GM19351 (cell line): ENCODE results near the gene NKD1.

ENCODE experiments used
- ATAC-seq: cut with Tn5 transposase; IDR thresholded peaks from one replicate; pipeline ENCODE4 v1.9.1; 2021; ENCODE audit warnings: mild to moderate bottlenecking, moderate library complexity; ENCODE audit not compliant: unreplicated experiment

The NKD1 gene

DNA sequence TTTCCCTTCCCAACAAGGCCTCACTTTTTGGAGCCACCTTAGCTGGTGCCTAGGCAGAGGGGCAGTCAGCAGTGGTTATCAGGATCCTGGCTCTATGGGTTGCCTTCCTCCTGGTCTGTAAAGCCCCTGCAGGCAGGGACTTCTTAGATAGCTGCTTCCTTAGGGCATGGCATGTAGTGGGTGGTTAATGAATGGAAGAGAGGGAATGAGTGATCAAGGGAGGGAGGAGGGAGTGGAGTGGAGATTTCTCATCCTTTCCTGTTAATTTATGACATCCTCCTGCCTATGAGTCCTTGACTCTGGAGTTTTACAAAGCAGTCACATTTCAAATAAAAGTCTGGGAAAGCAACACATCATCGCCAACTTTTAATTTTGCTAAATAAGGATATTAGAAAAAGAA is 92.2 kb downstream of the NKD1 start:
- ATAC-seq = no peak

DNA sequence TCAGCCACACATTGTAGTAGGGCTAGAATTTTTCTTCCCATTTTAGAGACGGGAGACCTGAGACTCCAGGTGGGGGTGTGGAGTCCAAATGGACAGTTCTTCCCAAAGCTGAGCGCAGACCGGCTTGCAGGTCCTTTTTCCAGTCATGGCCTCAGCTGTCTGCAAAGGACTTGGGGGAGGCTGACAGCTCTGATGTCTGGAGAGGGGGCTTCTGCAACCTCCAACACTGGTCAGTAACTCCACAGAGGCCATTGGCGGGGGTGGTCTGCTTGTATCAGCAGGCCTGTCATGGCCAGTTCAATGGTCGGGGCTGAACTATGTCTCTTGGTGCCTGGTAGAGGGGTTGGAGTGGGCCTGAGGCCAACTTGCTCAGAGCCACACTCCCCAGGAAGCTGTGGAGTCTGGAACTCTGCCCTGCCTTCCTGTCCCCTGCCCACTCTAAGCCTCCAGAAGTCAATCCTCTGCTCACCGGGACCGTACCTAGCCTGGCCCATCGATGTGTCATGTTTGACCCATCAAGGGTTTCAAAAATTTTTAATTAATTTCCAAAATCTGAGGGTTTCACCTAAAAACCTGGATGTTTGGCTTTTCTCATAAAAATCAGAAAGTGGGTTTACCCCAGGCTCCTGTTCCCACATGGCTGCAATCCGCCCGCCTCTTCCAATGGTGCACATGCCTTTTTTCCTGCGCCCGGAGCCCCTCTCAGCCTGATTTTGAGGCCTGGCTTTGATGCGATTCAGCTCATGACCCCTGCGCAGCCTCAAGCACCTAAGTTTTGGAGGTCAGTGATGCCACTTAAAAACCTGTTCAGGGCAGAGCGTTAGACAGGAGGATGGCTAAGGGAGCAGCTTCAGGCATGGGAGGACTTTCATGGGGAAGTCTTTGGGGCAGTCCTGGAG is 93.0 kb downstream of the NKD1 start:
- ATAC-seq = no peak

DNA sequence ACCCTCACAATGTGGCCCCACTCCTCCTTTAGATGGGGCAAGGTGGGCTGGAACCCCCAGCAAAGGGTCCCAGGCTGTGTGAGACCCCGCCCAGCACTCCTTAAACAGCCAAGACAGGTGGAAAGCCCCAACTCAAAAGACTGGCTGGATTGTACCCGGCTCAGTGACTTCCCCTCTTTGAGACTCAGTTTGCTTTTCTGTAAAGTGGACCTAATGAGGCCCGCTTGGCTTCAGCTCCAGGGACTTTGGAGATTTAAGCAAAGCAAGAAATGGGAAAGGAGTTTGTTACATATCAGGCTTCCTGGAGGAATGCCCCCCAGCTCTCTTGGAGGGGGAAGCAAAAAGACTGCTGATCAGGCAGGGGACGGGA is 93.6 kb downstream of the NKD1 start:
- ATAC-seq = no peak

DNA sequence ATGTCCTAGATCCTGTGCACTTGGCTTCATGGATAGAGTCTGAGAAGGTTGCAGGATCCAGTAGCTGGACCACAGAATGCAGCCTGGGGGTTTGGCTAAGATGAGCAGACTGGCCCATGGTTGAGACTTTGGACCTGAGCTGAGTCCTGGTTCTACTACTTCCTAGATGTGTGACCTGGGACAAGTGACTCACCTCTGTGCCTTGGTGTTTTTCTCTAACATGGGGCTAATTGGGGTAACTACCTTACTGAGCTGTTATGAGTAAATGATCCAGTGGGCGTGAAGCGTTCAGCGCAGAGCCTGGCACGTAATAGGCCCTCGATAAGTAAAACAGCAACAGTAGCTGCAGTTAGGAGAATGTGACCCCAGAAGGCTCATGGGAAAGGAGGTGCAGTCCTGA is 94.2 kb downstream of the NKD1 start:
- ATAC-seq = no peak

DNA sequence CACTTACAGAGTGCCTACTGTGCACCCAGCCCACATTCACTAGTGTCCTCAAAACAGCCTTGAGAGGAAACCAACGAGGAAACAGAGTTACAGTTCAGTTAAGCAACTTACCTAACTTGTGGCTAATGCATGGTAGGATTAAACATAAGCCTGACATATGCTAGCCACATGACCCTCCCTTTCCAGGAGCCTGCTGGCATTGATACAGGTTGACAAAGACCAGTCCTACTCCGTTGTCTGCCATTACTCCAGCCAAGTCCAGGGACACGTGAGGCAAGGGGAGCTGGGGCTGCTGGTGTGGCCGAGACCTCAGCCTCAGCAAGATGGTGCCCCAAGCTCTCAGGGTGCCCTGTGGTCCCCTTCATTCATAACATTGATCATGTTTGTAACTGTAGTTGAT is 95.0 kb downstream of the NKD1 start:
- ATAC-seq = no peak

DNA sequence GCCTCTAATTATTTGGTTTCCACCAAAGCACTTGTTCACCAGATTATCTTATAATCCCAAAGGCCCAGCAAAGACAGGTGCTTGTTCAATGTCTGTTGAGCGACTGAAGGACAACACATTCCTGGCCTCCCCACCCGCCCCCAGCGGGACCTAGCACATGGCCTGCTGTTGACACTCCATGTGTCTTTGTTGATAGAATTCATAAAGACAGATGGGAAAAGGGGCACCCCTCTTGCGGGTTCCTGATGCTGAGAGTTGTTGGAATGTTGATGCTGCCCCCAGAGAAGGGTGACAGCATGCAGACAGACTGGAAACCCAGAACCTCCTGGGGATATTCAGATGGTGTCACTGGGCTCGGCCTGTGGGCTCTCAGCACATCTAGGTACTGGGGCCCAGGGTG is 96.0 kb downstream of the NKD1 start:
- ATAC-seq = no peak

DNA sequence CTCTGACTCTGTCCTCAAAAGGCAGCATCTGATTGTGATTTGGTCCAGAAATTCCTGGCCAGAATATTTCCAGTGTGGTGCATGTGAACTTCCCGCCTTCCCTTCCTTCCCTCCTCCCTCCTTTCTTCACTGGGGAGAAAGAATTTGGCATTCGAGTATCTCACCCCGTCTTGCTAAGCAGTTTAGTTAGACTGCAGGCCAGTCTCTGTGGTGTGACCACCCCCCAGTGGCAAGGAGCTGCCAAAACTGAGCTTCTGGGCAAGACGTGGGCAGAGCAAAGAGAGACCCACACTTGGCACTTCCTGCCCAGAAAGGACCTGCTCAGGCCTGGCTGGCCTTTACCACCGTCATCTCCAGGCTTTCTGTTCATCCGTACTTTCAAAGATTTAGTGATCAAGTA is 96.5 kb downstream of the NKD1 start:
- peak; percentile 62 for ATAC-seq

DNA sequence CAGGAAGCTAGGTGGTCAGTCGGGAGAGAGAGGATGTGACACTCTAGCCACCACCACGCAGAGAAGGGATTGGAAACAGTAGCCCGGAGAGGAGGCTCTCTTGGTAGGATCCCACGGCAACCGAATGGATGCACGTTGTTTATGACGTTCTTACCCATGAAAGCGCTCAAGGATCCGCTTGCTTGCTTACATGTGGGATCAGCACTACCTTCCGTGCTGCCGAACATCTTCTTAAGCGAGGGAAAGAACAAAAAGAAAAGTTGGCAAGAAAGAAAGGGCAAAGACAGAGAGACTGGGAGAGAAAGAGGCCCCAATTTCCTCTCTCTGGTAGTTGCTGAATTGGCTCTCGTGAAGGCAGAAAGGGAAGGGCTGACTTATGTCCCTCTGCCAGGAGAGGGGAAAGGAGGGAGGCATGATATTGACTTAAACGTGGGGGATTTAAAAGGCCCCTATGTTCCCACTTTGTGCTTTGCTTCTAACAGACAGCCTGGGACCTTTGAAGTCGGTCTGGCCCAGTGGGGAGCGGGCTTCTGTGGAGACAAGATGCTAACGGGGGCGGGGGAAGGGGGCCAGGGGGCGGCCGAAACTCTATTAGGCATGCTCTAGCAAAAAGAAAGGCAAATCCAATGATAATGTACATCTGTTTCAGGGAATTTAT is 97.5 kb downstream of the NKD1 start:
- ATAC-seq = no peak

DNA sequence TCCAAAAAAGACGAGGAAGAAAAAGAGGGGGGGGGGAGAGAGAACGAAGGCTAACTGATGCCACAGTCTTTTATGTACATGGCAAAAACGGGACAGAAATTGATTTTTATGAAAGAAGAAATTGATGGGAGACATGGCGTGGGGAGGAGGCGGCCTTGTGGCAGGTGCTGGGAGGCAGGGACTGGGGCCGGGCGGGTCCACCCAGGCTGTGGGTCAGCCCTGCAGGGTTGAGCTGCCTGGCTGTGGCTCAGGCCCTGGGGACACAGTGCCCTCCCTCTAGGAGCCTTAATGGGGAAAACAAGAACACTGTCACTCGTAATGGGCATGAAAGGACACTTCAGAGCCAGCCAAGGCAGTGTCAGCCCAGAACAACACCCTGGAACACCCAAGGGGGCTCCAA is 98.1 kb downstream of the NKD1 start:
- ATAC-seq = no peak

DNA sequence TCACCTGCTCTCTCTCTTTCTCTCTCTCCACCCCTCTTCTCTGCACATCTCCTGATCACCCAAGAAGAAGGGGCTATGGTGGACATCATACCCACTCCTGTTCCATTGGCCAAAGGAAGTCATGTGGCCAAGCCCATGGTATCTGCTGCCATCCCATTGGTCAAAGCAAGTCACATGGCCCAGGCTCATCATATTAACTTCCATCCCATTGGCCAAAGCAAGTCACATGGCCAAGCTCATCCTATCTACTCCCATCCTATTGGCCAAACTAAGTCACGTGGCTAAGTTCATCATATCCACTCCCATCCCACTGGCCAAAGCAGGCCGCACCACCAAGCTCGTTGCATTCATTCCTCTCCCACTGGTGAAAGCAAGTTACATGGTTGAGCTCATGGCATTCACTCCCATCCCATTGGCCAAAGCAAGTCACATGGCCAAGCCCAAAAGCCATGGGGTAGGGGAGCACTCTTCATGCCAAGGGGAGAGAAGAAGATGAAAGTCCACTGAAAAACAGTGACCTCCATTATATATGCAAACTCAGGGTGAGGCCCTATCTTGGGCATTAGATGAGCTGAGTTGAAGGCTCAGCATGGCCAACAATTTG is 103.7 kb downstream of the NKD1 start:
- ATAC-seq = no peak

DNA sequence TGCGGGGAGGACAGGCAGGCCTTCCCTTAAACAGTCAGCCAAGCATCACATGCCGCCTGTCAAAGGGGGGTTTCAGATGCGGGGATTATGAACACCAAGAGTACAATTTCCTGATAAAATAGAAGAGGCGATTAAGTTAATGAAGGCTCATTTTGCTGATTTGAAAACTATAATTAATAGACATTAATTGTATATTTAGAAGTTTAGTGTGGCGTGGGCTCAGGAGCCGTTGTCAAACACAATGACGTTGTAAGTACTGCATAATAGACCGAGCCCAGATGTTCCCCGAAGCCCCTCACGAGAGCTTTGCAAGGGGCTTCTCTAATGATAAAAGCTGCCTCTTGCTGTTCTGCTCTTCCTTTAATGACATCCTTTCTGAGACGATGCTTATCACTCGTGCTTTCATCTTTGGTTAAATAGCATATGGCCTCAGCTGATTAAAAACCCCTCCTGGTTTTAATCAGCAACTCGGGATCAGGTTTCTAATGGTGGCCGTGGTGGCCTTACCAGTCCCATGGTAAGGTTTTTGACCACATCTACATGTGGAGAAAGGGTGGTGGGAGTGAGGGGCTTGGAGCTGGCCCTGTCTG is 104.7 kb downstream of the NKD1 start:
- ATAC-seq = no peak

DNA sequence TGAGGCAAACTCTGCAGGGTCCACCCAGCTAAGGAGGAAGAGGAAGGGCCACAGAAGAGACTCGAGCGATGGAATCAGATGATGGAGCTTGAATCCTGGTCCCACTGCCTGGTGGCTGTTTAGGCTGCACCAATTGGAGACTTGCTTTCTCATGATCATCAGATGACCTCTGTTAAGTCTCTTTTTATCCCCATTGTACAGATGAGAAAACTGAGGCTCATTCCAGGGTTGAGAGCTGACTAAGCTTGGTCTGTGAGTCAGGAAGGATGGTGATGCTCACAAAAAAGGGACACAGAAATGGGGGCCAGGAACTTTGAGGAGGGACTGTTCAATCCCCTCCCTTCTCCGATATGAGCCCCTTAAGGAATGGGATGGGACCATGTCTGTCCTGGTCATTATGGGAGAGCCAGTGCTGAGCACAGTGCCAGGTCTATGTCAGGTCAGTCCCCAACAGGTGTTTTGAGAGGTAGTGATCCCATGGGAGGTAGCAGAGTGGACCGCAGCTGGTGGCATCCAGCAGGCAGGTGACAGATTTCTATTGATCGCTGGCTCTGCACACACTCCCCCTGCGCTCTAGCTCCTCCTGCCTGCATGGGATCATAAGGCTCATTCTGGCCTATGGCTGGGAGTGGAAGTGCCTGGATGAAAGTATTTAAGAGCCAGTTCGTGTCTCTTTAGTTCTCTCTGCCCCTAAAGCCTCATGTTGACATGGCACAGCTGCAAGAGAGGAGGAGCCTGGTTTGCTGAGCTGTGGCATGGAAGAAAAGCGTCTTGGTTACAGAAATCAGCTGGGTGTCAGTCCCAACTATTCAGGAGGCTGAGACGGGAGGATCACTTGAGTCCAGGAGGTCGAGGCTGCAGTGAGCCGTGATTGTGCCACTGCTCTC is 105.7 kb downstream of the NKD1 start:
- ATAC-seq = no peak

DNA sequence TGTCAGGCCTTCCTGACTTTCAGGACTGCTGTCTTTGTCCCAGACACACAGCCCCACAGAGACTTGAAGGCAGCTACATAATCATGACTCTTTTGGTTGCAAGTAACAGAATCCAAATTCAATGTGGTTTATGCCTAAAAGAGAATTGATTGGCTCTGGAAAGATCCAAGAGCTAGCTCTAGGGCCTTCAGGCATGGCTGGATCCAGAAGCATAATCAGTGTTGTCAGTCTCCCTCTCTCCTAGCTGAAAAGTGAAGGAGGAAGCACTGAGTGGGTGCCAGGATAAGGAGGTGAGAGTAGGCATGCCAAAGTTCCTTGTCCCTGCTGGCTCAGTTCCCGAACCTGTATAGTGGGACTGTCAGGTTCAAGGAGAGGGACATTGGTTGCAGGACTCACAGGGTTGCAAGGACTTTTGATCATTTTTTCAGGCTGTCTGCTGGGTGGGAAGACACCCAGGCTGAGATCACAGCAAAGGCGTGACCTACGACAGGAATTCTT is 107.4 kb downstream of the NKD1 start:
- ATAC-seq = no peak

DNA sequence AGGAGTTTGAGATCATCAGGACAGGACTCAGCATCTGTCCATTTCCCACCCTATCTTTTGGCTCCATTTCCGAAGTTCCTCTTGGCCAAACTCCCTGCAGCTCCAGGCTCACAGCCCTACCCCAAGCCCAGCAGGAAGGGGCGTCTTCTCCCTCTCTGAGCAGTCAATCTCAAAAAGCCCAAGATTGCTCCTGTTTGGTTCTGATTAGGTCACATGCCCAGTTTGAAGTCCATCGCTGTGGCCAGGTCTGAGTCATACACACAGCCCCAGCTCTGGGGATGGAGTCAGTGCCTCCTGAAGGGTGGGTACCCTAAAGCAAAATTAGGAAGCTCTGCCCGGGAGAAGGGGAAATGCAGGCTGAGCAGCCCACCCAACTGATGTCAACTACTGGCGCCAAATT is 109.0 kb downstream of the NKD1 start:
- ATAC-seq = no peak

DNA sequence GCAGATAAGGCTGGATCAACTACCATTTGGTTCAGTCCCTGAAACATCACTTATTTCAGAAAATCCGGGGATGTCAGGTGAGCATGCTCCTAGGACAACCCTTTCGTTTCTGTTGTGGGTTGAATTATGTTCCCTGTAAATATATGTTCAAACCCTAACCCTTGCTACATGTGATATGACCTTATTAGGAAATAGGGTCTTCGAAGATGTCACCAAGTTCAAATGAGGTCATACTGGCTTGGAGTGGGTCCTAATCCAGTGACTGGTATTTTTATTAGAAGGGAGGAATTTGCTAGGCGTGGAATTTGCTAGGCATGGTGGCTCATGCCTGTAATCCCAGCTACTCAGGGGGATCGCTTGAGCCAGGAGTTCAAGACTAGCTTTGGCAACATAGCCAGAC is 111.6 kb downstream of the NKD1 start:
- no peak for ATAC-seq

DNA sequence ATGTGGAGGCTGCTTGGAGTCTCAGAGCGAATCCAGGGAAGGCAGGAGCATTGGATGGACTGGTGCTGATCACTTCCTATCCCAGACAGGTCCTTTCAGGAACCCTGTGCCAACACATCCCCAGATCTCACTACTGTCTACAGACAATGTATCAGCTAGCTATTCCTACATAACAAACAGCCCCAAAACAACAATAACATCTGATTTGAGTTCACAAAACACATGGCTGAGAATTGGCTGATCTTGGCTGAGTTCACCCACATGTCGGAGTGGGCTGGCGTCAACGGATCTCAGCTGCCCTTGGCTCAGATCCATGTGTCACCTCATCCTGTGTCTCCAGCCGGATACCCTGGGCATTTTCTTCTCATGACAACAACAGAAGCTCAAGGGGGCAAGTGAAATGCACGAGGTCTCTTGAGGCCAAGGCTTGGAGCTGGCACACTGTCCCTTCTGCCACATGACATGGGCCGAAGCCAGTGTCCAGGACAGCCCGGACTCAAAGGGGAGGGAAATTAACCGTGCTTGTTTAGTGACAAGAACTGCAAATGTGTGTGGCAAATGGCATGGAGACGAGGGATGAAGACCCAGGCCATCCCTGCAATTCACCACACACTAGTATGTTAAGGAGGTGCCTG is 114.2 kb downstream of the NKD1 start:
- no peak for ATAC-seq

DNA sequence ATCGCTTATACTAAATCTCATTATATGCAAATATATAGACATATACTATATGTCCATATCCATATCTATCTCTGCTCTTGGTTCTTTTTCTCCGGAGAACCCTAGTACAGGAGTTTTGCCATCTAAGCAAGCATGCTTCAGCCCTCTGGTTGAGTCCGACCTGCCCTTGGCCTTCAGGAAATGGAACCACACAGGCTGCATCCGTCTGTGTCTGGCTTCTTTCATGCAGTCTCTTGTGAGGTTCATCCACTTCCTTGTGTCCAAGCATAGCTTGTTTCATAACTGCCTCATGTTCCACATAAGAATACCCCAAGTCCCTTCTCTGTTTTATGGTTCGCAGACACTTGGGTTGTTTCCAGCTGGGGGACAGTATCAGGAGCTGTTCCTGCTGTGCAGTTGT is 116.1 kb downstream of the NKD1 start:
- no peak for ATAC-seq

DNA sequence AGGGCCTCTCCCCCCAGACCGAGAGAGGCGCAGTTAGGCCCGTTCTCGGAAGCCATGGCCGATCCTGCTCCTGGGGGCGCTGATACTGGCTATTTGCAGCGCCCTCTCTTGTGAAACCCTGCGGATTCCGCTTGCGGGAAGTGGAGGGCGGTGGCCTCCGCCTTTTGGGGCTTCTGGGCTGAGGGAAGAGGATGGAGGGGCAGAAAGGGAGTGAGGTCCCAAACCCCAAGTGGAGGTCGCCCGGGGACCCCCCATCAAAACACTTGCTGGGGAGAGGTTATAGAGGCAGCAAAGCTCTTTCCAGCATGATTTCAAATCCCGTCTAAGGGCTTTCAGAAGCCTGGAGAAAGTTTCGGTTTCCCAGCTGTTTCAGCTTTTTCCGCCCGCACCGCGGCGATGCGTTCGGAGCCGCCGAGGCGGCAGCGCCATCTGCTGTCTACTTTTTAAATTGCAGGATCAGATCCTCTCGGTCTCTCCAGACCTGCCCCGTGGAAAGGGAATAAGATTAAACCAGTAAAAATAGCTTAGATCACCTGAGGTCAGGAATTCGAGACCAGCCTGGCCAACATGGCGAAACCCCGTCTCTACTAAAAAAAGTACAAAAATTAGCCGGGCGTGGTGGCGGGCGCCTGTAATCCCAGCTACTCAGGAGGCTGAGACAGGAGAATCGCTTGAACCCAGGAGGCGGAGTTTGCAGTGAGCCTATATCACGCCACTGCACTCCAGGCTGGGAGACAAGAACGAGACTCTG is 117.1 kb downstream of the NKD1 start:
- no peak for ATAC-seq
